ENCODE results near the gene ZNF587B.
"Not testable (repeated sequence)": the region's sequence is repeated elsewhere in the genome, so short reads cannot be mapped to it uniquely, and the experiment has no call there.

The ZNF587B gene

GRCh38 chr19:57819475-57820148, 10.5 kb upstream of the ZNF587B start:
- TF ChIP-seq CTCF (IDR thresholded peaks at IDR 0.05; ENCODE audit: insufficient read depth, missing control alignments), result peak; percentile 31
- DNase-seq (ENCODE audit: insufficient read length, low spot score), result peak; percentile 96
- FAIRE-seq, result no peak

- no peak for TF ChIP-seq CTCF (IDR thresholded peaks at IDR 0.05; ENCODE audit: insufficient read depth, missing control alignments)
- FAIRE-seq, result no peak
- DNase-seq (ENCODE audit: insufficient read length, low spot score), result no peak
These were observed 9.5 kb upstream of the ZNF587B start for GRCh38 chr19:57820599-57820998.

- FAIRE-seq; DNase-seq (ENCODE audit: insufficient read length, low spot score): not testable (repeated sequence)
These were observed 9.0 kb upstream of the ZNF587B start for GRCh38 chr19:57821095-57821494.

- FAIRE-seq, result peak; percentile 44
These were observed 8.6 kb upstream of the ZNF587B start for GRCh38 chr19:57821501-57821900.

GRCh38 chr19:57823155-57823554, 6.9 kb upstream of the ZNF587B start:
- DNase-seq (ENCODE audit: insufficient read length, low spot score); FAIRE-seq: not testable (repeated sequence)

More at GRCh38 chr19:57821501-57821900, 8.6 kb upstream of the ZNF587B start:
- not testable (repeated sequence) for DNase-seq (ENCODE audit: insufficient read length, low spot score)

- DNase-seq (ENCODE audit: insufficient read length, low spot score); FAIRE-seq: not testable (repeated sequence)
These were observed 6.5 kb upstream of the ZNF587B start for GRCh38 chr19:57823608-57824007.

GRCh38 chr19:57825511-57825910, 4.6 kb upstream of the ZNF587B start:
- DNase-seq (ENCODE audit: insufficient read length, low spot score), result no peak
- no peak for TF ChIP-seq CTCF (IDR thresholded peaks at IDR 0.05; ENCODE audit: insufficient read depth, missing control alignments)
- no peak for FAIRE-seq

GRCh38 chr19:57829316-57829715, 783 bp upstream of the ZNF587B start:
- TF ChIP-seq CTCF (IDR thresholded peaks at IDR 0.05; ENCODE audit: insufficient read depth, missing control alignments), result no peak
- DNase-seq (ENCODE audit: insufficient read length, low spot score), result no peak
- no peak for FAIRE-seq

- not testable (repeated sequence) for FAIRE-seq; DNase-seq (ENCODE audit: insufficient read length, low spot score)
These were observed 6.9 kb downstream of the ZNF587B start for GRCh38 chr19:57836991-57837390.

GRCh38 chr19:57838622-57839191, 8.6 kb downstream of the ZNF587B start:
- FAIRE-seq; DNase-seq (ENCODE audit: insufficient read length, low spot score): not testable (repeated sequence)
